ENCODE data around the gene BMAL1.
"Not testable (repeated sequence)": the region's sequence is repeated elsewhere in the genome, so short reads cannot be mapped to it uniquely, and the experiment has no call there.

BMAL1 gene

DNA sequence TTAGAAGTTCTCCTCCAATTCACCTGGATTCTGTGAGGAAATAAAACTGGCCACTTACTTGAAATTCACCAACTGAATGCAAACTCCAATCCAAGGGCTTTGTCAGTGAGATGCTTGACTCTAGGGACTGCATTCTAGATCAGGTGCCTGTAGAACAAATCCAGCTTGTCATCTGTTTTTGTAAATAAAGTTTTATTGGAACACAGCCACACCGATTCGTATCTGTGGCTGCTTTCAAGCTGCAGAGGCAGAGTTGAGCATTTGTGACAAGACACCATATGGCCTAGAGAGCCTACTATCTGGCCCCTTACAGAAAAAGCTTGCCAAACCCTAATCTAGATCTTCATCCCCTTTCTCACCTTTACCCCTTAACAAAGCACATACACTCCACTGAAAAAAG lies 103.1 kb downstream of the BMAL1 start:
- Mint-ChIP-seq H3K4me3 (no peak overlapping the region), H3K36me3 (peaks cover 49% of the 10 kb centered on the region), H3K27ac (peak overlapping the region; percentile 81), H3K9me3 (no peaks in the 10 kb centered on the region), H3K4me1 (no peaks in the 10 kb centered on the region)
- DNase-seq (ENCODE audit: low spot score in 2 of 2), result no peak
- no peak for ATAC-seq

DNA sequence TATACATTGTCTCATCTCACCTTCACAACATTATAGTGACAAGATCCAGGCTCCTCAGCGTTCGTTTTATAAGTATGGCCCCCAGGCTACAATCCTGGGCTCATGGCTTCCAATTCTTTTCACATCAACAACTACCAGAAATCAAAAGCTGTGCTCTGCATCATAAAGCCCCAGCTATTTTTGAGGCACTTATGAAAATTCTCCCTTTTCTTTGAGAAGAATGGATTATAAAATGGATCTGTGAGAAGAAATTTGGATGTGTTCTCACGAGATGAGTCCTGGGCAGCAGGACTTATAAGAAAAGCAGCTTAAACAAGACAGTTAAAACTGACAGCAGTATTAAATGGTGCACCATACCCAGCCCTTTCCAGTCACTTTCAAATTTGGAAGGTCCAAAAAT lies 105.2 kb downstream of the BMAL1 start:
- DNase-seq (ENCODE audit: low spot score in 2 of 2) (no peak), ATAC-seq (no peak)
- Mint-ChIP-seq H3K27ac (peak overlapping the region; percentile 81), H3K9me3 (no peaks in the 10 kb centered on the region), H3K4me3 (no peak overlapping the region), H3K36me3 (peaks cover 69% of the 10 kb centered on the region), H3K4me1 (no peaks in the 10 kb centered on the region)

DNA sequence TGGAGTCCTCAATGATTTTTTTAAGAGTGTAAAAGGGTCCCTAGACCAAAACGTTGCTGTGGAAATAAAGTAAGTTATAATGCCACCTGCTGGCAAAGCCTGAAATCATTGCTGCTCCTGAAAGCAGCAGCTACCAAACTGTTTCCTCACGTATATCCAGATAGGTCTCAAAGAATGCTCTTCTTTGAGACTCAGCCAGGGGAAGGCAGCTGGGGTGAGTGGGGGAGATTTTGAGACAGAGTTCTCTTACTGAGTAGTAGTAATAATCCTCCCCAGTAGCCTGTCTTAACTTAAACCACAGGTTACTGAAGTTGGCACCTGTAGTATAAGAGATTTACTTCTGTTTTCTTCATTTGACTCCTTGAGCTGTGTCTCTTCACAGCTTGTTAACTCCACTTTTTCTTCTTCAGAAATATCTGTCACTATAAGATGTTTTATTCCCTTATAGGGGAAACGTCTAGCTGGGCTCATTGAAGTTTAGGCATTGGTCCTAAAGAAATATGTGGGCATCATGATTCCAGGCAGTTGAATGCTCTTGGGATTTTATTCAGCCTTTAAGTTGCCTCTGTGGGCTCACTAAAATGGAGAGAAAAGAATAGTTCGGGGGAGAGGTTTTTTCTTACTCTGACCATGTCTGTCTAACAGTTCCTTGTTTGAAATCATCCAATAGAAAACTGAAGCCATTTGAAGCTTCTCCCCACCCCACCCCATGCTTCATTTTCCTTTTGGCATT lies 107.5 kb downstream of the BMAL1 start:
- no peak overlapping the region for H3K4me3 Mint-ChIP-seq
- no peaks in the 10 kb centered on the region for H3K9me3 Mint-ChIP-seq
- ATAC-seq, result no peak
- H3K36me3 Mint-ChIP-seq, result peaks cover 92% of the 10 kb centered on the region
- H3K4me1 Mint-ChIP-seq, result no peaks in the 10 kb centered on the region
- peak overlapping the region; percentile 85 for H3K27ac Mint-ChIP-seq
- peak in 1 of 2 donors; percentile 58 for DNase-seq (ENCODE audit: low spot score in 2 of 2)

DNA sequence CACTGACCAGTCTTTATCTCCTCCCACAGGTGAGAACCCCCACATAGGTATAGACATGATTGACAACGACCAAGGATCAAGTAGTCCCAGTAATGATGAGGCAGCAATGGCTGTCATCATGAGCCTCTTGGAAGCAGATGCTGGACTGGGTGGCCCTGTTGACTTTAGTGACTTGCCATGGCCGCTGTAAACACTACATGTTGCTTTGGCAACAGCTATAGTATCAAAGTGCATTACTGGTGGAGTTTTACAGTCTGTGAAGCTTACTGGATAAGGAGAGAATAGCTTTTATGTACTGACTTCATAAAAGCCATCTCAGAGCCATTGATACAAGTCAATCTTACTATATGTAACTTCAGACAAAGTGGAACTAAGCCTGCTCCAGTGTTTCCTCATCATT lies 109.0 kb downstream of the BMAL1 start:
- DNase-seq (ENCODE audit: low spot score in 2 of 2) (no peak), ATAC-seq (no peak)
- Mint-ChIP-seq H3K27ac (peak overlapping the region; percentile 85), H3K4me3 (no peak overlapping the region), H3K36me3 (peaks cover 91% of the 10 kb centered on the region), H3K9me3 (no peaks in the 10 kb centered on the region), H3K4me1 (no peaks in the 10 kb centered on the region)

DNA sequence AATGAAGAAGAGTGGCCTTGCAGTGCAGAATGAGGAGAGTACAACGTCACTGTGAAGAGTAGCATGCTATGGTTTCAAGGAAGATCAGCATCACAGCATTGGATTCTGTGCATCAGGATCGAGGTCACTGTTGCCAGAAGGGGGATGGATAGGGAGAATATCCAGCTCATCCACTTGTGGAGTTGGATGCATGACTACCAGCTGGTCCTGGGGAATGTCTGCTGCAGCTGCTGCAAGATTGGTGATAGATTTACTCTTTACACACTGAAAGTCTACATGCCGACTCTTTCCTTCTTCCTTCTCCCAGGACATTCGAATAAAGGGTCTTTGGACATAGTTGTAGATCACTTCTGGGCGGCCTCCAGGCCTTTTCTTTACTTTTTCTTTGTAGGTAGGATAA lies 111.2 kb downstream of the BMAL1 start:
- Mint-ChIP-seq H3K9me3 (no peaks in the 10 kb centered on the region), H3K27ac (peak overlapping the region; percentile 49), H3K4me3 (no peak overlapping the region), H3K36me3 (peaks cover 70% of the 10 kb centered on the region), H3K4me1 (no peaks in the 10 kb centered on the region)
- ATAC-seq, result no peak
- no peak for DNase-seq (ENCODE audit: low spot score in 2 of 2)

DNA sequence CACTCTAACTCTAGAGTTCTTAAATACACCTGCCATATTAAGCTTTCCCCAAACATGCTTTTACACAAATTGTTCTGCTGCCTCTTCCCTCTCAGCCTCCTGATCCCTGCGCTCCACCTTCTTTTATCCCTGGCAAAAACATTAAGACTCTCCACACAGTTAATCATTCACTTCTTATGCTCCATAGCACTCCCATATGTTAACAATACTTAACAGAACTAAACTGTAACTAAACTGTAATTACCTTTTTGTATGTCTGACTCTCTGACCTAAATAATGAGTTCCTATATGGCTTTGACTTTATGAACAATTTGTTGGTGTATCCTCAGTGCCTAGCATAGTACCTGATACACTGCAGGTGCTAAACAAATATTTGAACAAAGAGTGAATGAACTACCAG lies 113.6 kb downstream of the BMAL1 start:
- H3K4me1 Mint-ChIP-seq, result no peaks in the 10 kb centered on the region
- no peak for ATAC-seq
- H3K27ac Mint-ChIP-seq, result peak overlapping the region; percentile 6
- peaks cover 45% of the 10 kb centered on the region for H3K36me3 Mint-ChIP-seq
- no peak for DNase-seq (ENCODE audit: low spot score in 2 of 2)
- no peak overlapping the region for H3K4me3 Mint-ChIP-seq
- H3K9me3 Mint-ChIP-seq, result no peaks in the 10 kb centered on the region

DNA sequence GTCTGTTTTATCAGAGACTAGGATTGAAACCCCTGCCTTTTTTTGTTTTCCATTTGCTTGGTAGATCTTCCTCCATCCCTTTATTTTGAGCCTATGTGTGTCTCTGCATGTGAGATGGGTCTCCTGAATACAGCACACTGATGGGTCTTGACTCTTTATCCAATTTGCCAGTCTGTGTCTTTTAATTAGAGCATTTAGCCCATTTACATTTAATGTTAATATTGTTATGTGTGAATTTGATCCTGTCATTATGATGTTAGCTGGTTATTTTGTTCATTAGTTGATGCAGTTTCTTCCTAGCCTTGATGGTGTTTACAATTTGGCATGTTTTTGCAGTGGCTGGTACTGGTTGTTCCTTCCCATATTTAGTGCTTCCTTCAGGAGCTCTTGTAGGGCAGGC lies 120.7 kb downstream of the BMAL1 start:
- not testable (repeated sequence) for H3K27ac Mint-ChIP-seq; H3K9me3 Mint-ChIP-seq; ATAC-seq; H3K4me3 Mint-ChIP-seq; DNase-seq (ENCODE audit: low spot score in 2 of 2); H3K4me1 Mint-ChIP-seq
- H3K36me3 Mint-ChIP-seq, result peaks cover 11% of the 10 kb centered on the region

DNA sequence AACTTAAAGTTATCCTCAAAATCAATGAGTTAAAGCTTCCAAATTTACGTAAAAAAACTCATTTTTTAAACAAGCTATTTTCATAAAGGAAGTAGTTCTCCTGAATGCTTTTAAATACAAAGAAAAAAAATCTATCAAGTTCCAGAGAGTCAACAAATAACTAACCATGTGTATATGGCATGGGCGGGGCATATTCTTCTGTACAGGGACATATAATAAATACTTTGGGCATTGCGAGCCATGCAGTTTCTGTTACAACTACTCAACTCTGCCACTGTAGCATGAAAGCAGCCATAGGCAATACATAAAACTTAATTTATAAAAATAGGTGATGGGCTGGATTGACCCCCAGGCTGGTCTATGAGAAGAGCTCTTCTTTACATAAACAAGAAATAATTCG lies 127.6 kb downstream of the BMAL1 start:
- no peak for ATAC-seq
- Mint-ChIP-seq H3K4me3 (no peak overlapping the region), H3K4me1 (no peaks in the 10 kb centered on the region), H3K36me3 (peaks cover 22% of the 10 kb centered on the region), H3K9me3 (no peaks in the 10 kb centered on the region), H3K27ac (no peak overlapping the region)
- no peak for DNase-seq (ENCODE audit: low spot score in 2 of 2)

DNA sequence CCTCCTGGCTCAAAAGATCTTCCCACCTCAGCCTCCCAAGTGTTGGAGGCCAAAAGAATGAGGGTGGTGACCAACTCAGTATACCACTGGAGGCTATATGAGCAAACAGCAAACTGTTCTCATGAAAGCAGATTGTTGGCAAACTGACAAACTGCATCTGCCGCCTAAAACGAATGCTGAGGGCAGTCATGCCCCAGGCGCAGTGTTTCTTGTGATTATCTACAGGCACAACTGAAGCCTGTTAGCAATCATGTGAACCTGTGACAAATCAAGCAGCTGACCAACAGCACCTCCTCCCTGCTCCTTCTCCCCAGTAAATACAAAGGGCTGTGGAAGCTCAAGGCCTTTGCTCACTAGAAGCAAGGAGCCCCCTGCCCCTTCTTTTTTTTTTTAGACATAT lies 137.6 kb downstream of the BMAL1 start:
- Mint-ChIP-seq H3K9me3 (no peaks in the 10 kb centered on the region), H3K4me3 (no peak overlapping the region), H3K36me3 (peaks cover 84% of the 10 kb centered on the region), H3K4me1 (no peaks in the 10 kb centered on the region), H3K27ac (no peak overlapping the region)
- ATAC-seq, result no peak
- DNase-seq (ENCODE audit: low spot score in 2 of 2), result no peak

DNA sequence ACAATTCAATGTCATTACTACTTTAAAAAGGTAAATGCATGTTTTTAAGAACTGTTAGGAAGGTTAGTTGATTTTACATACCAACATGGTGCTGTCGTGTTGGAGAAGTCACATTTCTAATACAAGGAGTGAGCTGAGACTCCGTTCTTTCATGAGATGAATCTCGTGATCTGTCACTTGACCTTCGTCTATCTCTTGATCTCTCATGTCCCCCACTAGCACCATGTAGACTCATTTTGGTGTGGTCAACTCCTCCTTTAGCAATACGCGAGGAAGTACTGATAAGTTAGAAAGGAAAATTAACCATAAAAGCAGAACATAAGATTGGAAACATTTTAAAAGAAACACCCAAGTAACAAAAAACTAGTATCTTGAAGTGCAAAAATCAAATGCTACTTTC lies 144.0 kb downstream of the BMAL1 start:
- H3K4me1 Mint-ChIP-seq, result peaks cover 9% of the 10 kb centered on the region
- H3K9me3 Mint-ChIP-seq, result peaks cover 4% of the 10 kb centered on the region
- ATAC-seq (no peak), DNase-seq (ENCODE audit: low spot score in 2 of 2) (no peak)
- H3K36me3 Mint-ChIP-seq, result peaks cover 31% of the 10 kb centered on the region
- H3K4me3 Mint-ChIP-seq, result no peak overlapping the region
- no peak overlapping the region for H3K27ac Mint-ChIP-seq

DNA sequence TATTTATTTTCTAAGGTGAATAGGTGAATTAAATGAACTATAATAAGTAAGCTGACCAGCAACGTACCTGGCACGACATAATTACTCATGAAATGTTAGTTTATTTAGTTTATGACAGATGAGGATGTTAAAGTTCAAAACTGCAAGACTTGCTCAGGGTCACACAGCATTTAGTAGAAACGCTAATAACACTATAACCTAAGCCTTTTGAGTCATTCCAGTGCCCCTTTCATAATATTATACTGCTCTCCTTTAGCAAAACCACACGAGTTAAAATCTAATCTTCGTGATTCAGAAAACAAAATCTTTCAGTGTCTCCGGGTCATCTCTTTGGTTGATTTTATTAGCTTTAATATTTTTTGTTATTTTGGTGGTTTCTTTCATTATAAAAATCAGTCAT lies 145.8 kb downstream of the BMAL1 start:
- H3K27ac Mint-ChIP-seq, result no peak overlapping the region
- H3K9me3 Mint-ChIP-seq, result peaks cover 6% of the 10 kb centered on the region
- peaks cover 9% of the 10 kb centered on the region for H3K4me1 Mint-ChIP-seq
- ATAC-seq (no peak), DNase-seq (ENCODE audit: low spot score in 2 of 2) (no peak)
- H3K4me3 Mint-ChIP-seq, result no peak overlapping the region
- H3K36me3 Mint-ChIP-seq, result peaks cover 17% of the 10 kb centered on the region

DNA sequence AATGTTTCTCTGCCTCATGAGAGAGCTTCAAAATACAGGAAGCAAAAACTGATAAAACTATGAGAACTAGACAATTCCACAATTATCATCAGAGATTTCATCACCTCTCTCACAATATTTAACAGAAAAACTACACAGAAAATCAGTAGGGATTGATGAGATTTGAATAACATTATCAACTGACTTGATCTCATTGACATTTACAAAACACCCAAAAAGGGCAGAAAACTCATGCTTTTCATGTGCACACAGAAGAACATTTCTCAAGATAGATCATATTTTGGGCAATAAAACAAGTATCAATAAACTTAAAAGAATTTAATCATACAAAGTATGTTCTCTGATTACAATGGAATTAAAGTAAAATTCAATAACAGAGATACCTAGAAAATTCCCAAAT lies 149.8 kb downstream of the BMAL1 start:
- H3K36me3 Mint-ChIP-seq, result no peaks in the 10 kb centered on the region
- H3K4me3 Mint-ChIP-seq, result no peak overlapping the region
- DNase-seq (ENCODE audit: low spot score in 2 of 2), result no peak
- H3K9me3 Mint-ChIP-seq, result peaks cover 6% of the 10 kb centered on the region
- H3K27ac Mint-ChIP-seq, result no peak overlapping the region
- ATAC-seq, result no peak
- H3K4me1 Mint-ChIP-seq, result peaks cover 24% of the 10 kb centered on the region

DNA sequence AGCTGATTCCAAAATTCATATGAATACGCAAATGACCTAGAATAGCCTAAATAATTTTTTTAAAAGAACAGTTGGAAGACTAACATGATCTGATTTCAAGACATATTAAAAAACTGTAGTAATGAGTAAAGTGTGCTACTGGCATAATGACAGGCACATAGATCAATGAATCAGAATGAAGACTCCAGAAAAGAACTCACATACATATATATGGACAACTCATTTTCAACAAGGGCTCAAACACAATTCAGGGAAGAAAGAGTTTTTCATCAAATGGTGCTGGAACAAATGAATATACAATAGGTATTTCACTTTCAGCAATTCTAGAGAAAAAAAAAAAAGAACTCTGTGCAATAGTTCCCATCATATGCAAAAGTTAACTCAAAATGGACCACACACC lies 151.7 kb downstream of the BMAL1 start:
- Mint-ChIP-seq H3K27ac (no peak overlapping the region), H3K9me3 (peaks cover 6% of the 10 kb centered on the region), H3K36me3 (no peaks in the 10 kb centered on the region), H3K4me1 (peaks cover 31% of the 10 kb centered on the region), H3K4me3 (no peak overlapping the region)
- DNase-seq (ENCODE audit: low spot score in 2 of 2) (no peak), ATAC-seq (no peak)

DNA sequence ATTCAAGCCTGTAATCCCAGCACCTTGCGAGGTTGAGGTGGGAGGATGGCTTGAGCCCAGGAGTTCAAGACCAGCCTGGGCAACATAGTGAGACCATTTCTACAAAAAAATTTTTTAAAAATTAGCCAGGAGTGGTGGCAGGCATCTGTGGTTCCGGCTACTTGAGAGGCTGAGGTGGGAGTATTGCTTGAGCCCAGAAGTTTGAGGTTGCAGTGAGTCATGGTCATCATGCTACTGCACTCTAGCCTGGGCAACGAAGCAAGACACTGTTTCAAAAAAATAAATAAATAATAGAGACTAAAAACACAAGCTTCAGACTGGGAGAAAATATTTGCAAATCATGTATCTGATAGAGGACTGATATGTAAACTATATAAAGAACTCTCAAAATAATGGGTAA lies 152.2 kb downstream of the BMAL1 start:
- ATAC-seq (no peak), DNase-seq (ENCODE audit: low spot score in 2 of 2) (no peak)
- Mint-ChIP-seq H3K9me3 (peaks cover 6% of the 10 kb centered on the region), H3K27ac (no peak overlapping the region), H3K4me3 (no peak overlapping the region), H3K4me1 (peaks cover 31% of the 10 kb centered on the region), H3K36me3 (no peaks in the 10 kb centered on the region)

DNA sequence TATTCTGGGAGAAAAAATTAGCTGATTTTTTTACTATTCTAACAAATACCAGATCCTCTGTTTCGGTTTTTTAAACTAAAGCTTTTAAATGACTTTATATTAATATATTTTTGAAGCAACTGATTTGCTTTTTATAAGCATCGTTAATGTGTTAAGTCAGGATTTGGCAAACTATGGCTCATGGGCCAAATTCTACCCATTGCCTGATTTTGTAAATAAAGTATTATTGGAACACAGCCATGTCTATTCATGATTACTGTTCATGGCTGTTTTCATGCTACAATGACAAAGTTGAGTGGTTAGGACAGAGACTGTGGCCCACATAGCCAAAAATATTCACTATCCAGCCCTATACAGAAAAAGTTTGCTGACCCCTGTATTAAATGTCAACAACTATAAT lies 155.8 kb downstream of the BMAL1 start:
- Mint-ChIP-seq H3K36me3 (no peaks in the 10 kb centered on the region), H3K4me1 (peaks cover 41% of the 10 kb centered on the region)
- ATAC-seq, result no peak

DNA sequence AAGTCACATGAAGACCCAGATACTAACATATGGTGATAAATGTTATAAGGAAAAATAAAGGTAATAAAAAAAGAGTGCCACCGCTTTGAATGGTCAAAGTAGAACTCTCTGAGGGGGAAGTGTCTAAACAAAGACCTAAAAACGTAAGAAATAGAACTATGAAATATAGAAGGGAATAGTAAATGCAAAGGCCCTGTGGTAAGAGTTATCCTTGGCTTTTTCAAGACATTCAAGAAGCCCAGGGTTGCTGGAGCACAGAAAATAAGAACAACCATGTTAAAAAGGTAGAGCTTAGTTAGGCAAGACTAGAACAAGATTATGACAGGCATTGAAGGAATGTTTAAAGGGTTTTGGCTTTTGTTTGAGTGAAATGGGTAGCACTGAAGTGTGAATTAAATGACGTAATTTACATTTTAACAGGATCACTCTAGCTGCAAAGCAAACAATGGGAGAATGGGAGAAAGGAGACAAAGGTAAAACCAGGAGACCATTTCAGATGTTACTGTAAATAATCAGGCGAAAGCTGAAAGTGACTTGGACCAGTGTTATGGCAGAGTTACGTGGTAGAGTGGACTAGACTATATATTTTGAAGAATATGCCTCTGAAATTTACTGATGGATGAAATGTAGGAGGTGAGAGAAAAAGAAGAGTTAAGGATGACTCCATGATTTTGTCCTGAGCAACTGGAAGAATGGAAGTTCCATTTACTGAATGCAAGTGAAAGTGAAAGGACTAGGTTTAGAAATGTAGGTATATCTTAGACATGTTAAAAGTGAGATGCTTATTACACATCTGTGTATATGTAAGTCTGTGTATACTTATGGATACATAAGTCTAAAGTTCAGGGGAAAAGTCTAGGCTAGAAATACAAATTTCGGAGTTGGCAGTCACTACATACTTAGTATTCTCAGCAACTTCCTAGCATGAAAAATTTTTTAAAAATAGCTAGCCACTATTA lies 156.9 kb downstream of the BMAL1 start:
- H3K9me3 Mint-ChIP-seq, result no peaks in the 10 kb centered on the region
- no peak for ATAC-seq
- no peak overlapping the region for H3K27ac Mint-ChIP-seq
- peaks cover 36% of the 10 kb centered on the region for H3K4me1 Mint-ChIP-seq
- H3K4me3 Mint-ChIP-seq, result no peak overlapping the region
- DNase-seq (ENCODE audit: low spot score in 2 of 2), result no peak
- H3K36me3 Mint-ChIP-seq, result no peaks in the 10 kb centered on the region

More for the DNA sequence above, 155.8 kb downstream of the BMAL1 start:
- no peak for DNase-seq (ENCODE audit: low spot score in 2 of 2)
- Mint-ChIP-seq H3K4me3 (no peak overlapping the region), H3K27ac (no peak overlapping the region), H3K9me3 (no peaks in the 10 kb centered on the region)

All from stimulated activated effector memory CD8-positive, alpha-beta T cell treated with anti-CD3 and anti-CD28 coated beads, Interleukin-12 subunit alpha, Interleukin-12 subunit beta, amount 100 ng/mL, for 72 hours (primary cell).